ENCODE results near the gene PITPNM3. TPM values are rescaled to one million over a fixed set of nuclear protein-coding genes. Genes with fewer than 3 reads are reported as not detected.

Gene PITPNM3
- total RNA-seq, 2 experiments from 2014 or later = 0.49 to 0.72 TPM

DNA sequence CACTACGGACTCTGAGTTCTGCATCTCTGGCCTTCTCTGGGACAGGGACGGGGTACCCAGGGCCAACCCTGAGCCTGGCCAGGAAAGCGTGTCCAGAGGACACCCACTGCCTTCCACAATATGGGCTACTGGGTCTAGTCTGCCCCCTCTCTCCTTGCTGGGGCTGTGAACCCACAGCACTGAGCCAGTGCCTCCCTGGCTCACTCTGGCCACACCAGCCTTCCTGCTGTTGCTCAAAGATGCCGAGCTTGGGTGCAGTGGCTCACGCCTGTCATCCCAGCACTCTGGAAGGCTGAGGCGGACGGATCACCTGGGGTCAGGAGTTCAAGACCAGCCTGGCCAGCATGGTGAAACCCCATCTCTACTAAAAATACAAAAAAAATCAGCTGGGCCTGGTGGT lies 24.8 kb downstream of the PITPNM3 start:
- H3K27ac Mint-ChIP-seq = no peak overlapping the region

DNA sequence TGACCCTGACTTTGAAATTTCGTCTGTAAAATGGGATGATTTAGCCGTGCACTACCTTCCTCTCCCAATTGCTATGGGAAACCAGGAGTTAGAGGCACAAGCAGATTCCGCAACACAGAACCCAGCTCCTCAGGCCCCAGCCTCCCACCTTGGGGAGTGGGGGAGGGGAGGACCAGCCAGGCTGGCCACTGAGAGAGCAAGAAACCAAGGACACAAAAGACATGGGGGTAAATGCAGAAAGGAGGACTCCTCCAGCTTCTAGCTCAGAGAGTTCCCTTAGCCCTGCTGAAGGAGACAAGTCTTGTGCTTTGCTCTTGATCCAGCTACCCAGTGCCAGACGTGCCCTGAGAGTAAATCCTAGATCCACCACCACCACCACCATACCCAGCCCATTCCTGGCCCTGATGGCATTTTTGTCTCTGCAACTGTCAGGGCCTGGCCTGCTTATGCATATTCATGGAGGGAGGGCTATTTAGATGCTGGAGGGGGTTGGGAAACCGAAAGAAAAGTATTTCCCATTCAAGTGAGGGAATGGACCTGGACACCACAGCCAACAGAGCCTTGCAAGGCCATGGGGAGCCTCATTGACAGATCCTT lies 25.9 kb downstream of the PITPNM3 start:
- Mint-ChIP-seq H3K27ac (no peak overlapping the region), H3K36me3 (no peaks in the 10 kb centered on the region), H3K9me3 (no peaks in the 10 kb centered on the region), H3K4me3 (no peak overlapping the region), H3K4me1 (no peaks in the 10 kb centered on the region), H3K27me3 (no peaks in the 10 kb centered on the region)
- no peak for DNase-seq

More for the DNA sequence above, 24.8 kb downstream of the PITPNM3 start:
- no peaks in the 10 kb centered on the region for H3K9me3 Mint-ChIP-seq
- H3K4me1 Mint-ChIP-seq = no peaks in the 10 kb centered on the region
- no peaks in the 10 kb centered on the region for H3K27me3 Mint-ChIP-seq
- H3K36me3 Mint-ChIP-seq = no peaks in the 10 kb centered on the region
- no peak overlapping the region for H3K4me3 Mint-ChIP-seq
- DNase-seq = no peak

GRCh38 chr17:6528557-6528956 lies 27.8 kb downstream of the PITPNM3 start:
- Mint-ChIP-seq H3K27ac (no peak overlapping the region), H3K9me3 (no peaks in the 10 kb centered on the region), H3K4me3 (no peak overlapping the region), H3K4me1 (no peaks in the 10 kb centered on the region), H3K27me3 (no peaks in the 10 kb centered on the region), H3K36me3 (no peaks in the 10 kb centered on the region)
- no peak for DNase-seq

DNA sequence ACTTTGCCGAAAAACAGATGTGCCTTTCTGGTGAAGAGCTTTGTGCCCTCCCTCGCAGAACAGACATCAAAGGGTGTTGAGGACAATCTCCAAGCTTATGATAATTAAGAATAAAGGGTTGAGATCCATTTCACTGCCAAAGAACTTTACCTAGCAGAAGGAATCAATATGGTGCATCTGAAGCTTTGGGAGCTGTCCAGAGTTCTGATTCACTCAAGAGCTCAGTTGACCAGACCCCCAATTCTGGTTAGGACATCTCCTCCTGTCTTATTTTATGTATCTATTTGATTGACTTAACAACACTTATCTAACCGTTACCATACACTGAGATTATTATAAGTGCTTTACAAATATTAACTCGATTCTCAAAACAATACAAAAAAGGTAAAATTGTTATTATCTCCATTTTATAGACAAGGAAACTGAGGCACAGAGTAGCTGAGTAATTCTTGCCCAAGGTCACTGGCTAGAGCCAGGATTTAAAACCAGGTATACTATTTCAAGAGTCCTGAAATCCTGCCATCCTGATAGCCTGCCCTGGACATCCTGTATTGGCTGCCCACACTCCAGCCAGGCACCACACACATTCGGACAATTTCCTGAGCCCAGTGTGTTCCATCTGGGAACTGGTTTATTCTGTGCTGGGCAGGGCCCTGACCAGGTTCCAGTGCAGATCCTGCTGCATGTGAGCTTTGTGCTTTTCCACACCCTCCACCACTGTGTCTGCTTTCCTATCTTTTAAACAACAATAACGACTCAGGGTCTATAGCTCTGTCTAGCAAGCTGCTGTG lies 29.8 kb downstream of the PITPNM3 start:
- Mint-ChIP-seq H3K36me3 (no peaks in the 10 kb centered on the region), H3K4me3 (no peak overlapping the region), H3K9me3 (no peaks in the 10 kb centered on the region), H3K27me3 (no peaks in the 10 kb centered on the region), H3K4me1 (no peaks in the 10 kb centered on the region), H3K27ac (no peak overlapping the region)
- no peak for DNase-seq

DNA sequence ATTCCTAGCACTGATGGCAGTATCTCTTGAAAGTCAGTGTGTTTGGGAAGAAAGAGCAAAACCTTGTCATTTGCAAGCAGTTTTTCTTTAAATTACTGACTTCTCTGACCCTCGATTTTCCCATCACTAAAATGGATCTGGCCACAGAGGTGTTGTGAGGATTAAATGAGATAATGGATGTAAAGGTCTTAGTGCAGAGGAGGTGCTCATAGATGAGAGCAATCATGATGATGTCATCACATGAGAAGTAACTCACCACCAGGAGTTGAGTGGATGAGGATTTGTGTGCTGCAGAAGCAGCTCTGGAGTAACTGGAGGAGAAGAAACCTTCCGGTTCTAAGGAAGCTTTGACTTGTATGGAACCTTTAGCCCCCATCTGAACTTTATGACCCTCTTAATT lies 30.6 kb downstream of the PITPNM3 start:
- H3K27me3 Mint-ChIP-seq = no peaks in the 10 kb centered on the region
- H3K36me3 Mint-ChIP-seq = no peaks in the 10 kb centered on the region
- H3K9me3 Mint-ChIP-seq = no peaks in the 10 kb centered on the region
- no peak overlapping the region for H3K4me3 Mint-ChIP-seq
- H3K27ac Mint-ChIP-seq = no peak overlapping the region
- DNase-seq = no peak
- H3K4me1 Mint-ChIP-seq = no peaks in the 10 kb centered on the region

GRCh38 chr17:6525141-6525540 lies 31.2 kb downstream of the PITPNM3 start:
- Mint-ChIP-seq H3K9me3 (no peaks in the 10 kb centered on the region), H3K36me3 (no peaks in the 10 kb centered on the region), H3K27me3 (no peaks in the 10 kb centered on the region), H3K4me3 (no peak overlapping the region), H3K27ac (no peak overlapping the region), H3K4me1 (no peaks in the 10 kb centered on the region)
- DNase-seq = no peak

DNA sequence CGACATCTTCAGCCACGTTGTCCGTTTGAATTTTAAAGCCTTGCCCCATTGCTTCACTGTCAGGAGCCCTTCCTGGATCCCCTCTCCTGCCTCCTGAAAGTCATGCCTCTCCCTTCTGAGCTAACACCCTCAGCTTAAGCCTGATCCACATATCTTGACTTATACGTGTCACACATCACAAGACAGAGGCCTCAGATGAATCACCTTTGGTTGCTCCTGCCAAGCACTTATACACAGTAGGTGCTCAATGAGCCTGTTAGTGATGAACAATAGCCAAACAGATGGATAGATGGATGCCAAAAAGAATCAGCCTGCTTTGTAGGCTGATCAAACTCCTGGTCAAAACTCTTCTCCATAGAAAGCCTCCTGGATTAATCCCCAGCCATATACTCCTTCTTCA lies 31.8 kb downstream of the PITPNM3 start:
- Mint-ChIP-seq H3K4me1 (no peaks in the 10 kb centered on the region), H3K27ac (no peak overlapping the region), H3K9me3 (no peaks in the 10 kb centered on the region), H3K27me3 (no peaks in the 10 kb centered on the region), H3K4me3 (no peak overlapping the region), H3K36me3 (no peaks in the 10 kb centered on the region)
- no peak for DNase-seq

DNA sequence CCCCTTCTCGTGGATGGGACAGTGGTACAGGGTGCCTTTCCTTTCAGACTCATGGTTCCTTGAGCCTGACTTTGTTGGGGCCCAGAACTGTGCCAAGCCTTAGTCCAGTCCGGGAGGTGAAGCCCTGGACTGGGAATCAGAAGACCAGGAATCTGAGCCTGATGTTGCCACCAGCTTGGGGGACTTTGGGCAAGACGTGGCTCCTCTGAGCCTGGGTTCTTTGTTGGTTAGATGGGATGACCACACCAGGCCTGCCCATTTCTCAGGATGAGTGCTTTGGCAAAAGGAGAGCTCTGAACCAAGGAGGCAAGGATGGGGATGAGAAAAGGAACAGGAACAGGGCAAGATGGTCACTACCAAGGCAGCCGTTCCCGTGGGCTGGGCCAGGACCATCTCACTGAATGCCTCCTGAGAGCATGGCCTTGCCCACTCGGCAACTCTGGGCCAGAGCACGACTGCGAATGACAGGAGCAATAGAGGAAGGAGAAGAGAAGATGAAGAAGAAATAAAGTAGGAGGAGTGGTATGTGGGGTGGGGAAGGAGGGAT lies 32.5 kb downstream of the PITPNM3 start:
- Mint-ChIP-seq H3K4me1 (no peaks in the 10 kb centered on the region), H3K4me3 (no peak overlapping the region), H3K9me3 (no peaks in the 10 kb centered on the region), H3K27ac (no peak overlapping the region), H3K36me3 (no peaks in the 10 kb centered on the region), H3K27me3 (no peaks in the 10 kb centered on the region)
- DNase-seq = no peak

- no peak for DNase-seq
- Mint-ChIP-seq H3K4me3 (no peak overlapping the region), H3K27ac (no peak overlapping the region), H3K36me3 (no peaks in the 10 kb centered on the region), H3K9me3 (no peaks in the 10 kb centered on the region), H3K27me3 (no peaks in the 10 kb centered on the region), H3K4me1 (no peaks in the 10 kb centered on the region)
Observed at GRCh38 chr17:6523330-6523729, 33.0 kb downstream of the PITPNM3 start.

- DNase-seq = no peak
- no peak overlapping the region for H3K4me3 Mint-ChIP-seq
- no peaks in the 10 kb centered on the region for H3K36me3 Mint-ChIP-seq
- no peaks in the 10 kb centered on the region for H3K27me3 Mint-ChIP-seq
- H3K9me3 Mint-ChIP-seq = no peaks in the 10 kb centered on the region
- H3K4me1 Mint-ChIP-seq = no peaks in the 10 kb centered on the region
- no peak overlapping the region for H3K27ac Mint-ChIP-seq
Observed at GRCh38 chr17:6521586-6521985, 34.8 kb downstream of the PITPNM3 start.

- Mint-ChIP-seq H3K4me3 (no peak overlapping the region), H3K36me3 (no peaks in the 10 kb centered on the region), H3K4me1 (no peaks in the 10 kb centered on the region), H3K9me3 (no peaks in the 10 kb centered on the region), H3K27ac (no peak overlapping the region), H3K27me3 (no peaks in the 10 kb centered on the region)
- DNase-seq = no peak
Observed at GRCh38 chr17:6517062-6517461, 39.3 kb downstream of the PITPNM3 start.

GRCh38 chr17:6514371-6514770 lies 42.0 kb downstream of the PITPNM3 start:
- Mint-ChIP-seq H3K36me3 (no peaks in the 10 kb centered on the region), H3K4me1 (no peaks in the 10 kb centered on the region), H3K9me3 (no peaks in the 10 kb centered on the region), H3K27me3 (no peaks in the 10 kb centered on the region), H3K4me3 (no peak overlapping the region), H3K27ac (no peak overlapping the region)
- no peak for DNase-seq

GRCh38 chr17:6512552-6512951 lies 43.8 kb downstream of the PITPNM3 start:
- Mint-ChIP-seq H3K27ac (no peak overlapping the region), H3K27me3 (no peaks in the 10 kb centered on the region), H3K4me1 (no peaks in the 10 kb centered on the region), H3K36me3 (no peaks in the 10 kb centered on the region), H3K9me3 (no peaks in the 10 kb centered on the region), H3K4me3 (no peak overlapping the region)
- DNase-seq = no peak

- Mint-ChIP-seq H3K27me3 (no peaks in the 10 kb centered on the region), H3K4me1 (no peaks in the 10 kb centered on the region), H3K9me3 (no peaks in the 10 kb centered on the region), H3K27ac (no peak overlapping the region), H3K36me3 (no peaks in the 10 kb centered on the region), H3K4me3 (no peak overlapping the region)
- no peak for DNase-seq
Observed at GRCh38 chr17:6510321-6510977, 45.9 kb downstream of the PITPNM3 start.

GRCh38 chr17:6509921-6510320 lies 46.4 kb downstream of the PITPNM3 start:
- no peak for DNase-seq
- H3K27me3 Mint-ChIP-seq = no peaks in the 10 kb centered on the region
- H3K4me3 Mint-ChIP-seq = no peak overlapping the region
- H3K27ac Mint-ChIP-seq = no peak overlapping the region
- H3K36me3 Mint-ChIP-seq = no peaks in the 10 kb centered on the region
- H3K9me3 Mint-ChIP-seq = no peaks in the 10 kb centered on the region
- no peaks in the 10 kb centered on the region for H3K4me1 Mint-ChIP-seq
